ENCODE measurements around the gene MDM4. TPM values are rescaled to one million over a fixed set of nuclear protein-coding genes. Genes with fewer than 3 reads are reported as not detected.

The MDM4 gene
- total RNA-seq, 1 experiment from 2014 or later = 174 TPM

- Mint-ChIP-seq H3K4me3 (ENCODE audit: unreplicated experiment) (no peak overlapping the region), H3K27ac (ENCODE audit: low read depth, unreplicated experiment) (no peak overlapping the region), H3K9me3 (ENCODE audit: unreplicated experiment) (no peaks in the 10 kb centered on the region), H3K4me1 (ENCODE audit: insufficient read depth, unreplicated experiment) (no peaks in the 10 kb centered on the region), H3K36me3 (ENCODE audit: insufficient read depth, unreplicated experiment) (no peaks in the 10 kb centered on the region), H3K27me3 (ENCODE audit: insufficient read depth, unreplicated experiment) (no peaks in the 10 kb centered on the region)
- DNase-seq (ENCODE audit: unreplicated experiment) = peak; percentile 49
- intact Hi-C loops (cut with micrococcal nuclease) = no loop called here
- BruUV-seq (replicated peaks) = no TSS peak
- CTCF ChIA-PET = interaction anchor here (0.6 to 43.9 kb wide), 4 partner anchors 10 to 1242 kb away, joined by 3 to 1156 read pairs (median 8); no protein-coding TSS in a partner anchor
- no peak for TF ChIP-seq CTCF (IDR thresholded peaks at IDR 0.05; ENCODE audit: unreplicated experiment)
- POLR2A ChIA-PET = no interaction called here
Measured at GRCh38 chr1:204583909-204584632, 67.9 kb downstream of the MDM4 start.

DNA sequence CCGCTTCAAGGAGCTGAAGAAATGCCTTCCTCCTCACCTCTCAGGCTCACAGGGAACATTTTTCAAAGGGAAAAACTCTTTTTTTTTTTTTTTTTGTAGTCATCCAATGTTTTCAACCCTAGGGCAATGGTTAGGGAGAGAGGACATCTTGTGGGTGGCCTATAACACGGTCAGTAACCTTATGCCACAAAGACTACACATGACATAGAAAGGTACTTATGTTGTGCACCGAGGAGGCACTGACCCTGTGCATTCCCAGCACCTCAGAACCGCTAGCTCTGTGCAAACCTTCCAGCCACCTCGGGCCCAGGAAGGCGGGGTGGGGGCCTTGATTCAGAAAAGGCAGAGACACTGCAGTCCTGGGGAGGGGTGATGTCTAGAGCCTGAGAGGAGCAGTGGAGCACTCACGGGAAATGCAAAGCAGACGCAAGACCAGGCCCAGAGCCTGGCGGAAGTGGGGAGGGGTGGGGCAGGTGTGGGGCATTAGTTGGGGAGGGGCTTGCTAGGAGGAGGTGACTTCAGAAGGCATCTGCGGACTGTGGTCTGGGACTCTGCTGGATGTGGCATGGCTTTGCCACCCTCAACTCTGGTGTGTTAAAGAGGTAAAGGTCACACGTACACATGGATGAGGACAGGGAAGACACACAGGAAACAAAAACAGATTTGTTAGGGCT lies 68.6 kb downstream of the MDM4 start:
- no peaks in the 10 kb centered on the region for H3K36me3 Mint-ChIP-seq (ENCODE audit: insufficient read depth, unreplicated experiment)
- H3K27me3 Mint-ChIP-seq (ENCODE audit: insufficient read depth, unreplicated experiment) = no peaks in the 10 kb centered on the region
- H3K4me3 Mint-ChIP-seq (ENCODE audit: unreplicated experiment) = no peak overlapping the region
- no peak for DNase-seq (ENCODE audit: unreplicated experiment)
- H3K27ac Mint-ChIP-seq (ENCODE audit: low read depth, unreplicated experiment) = no peak overlapping the region
- intact Hi-C loops (cut with micrococcal nuclease) = no loop called here
- H3K4me1 Mint-ChIP-seq (ENCODE audit: insufficient read depth, unreplicated experiment) = no peaks in the 10 kb centered on the region
- POLR2A ChIA-PET = no interaction called here
- BruUV-seq (replicated peaks) = no TSS peak
- no peaks in the 10 kb centered on the region for H3K9me3 Mint-ChIP-seq (ENCODE audit: unreplicated experiment)
- no peak for TF ChIP-seq CTCF (IDR thresholded peaks at IDR 0.05; ENCODE audit: unreplicated experiment)
- CTCF ChIA-PET = interaction anchor here (0.6 to 43.9 kb wide), 4 partner anchors 12 to 1243 kb away, joined by 3 to 1156 read pairs (median 8); no protein-coding TSS in a partner anchor

DNA sequence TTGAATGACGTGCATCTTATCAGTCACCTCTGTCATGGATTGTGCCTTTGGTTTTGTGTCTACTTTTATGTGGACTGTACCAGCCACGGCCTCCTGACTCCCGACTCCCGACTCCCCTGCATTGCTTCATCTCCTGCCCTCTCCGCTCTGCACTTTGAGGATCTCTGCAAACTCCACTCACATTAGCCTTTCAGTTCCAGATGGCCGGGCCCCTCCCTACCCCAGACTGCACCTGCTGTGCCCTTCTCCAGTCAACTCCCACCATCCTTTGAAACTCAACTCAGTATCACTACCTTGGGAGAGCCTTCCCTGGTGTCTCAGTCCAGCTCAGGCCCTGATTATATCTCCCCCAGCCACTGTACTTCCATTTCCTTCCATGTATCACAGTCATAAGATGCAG lies 71.4 kb downstream of the MDM4 start:
- no peaks in the 10 kb centered on the region for H3K9me3 Mint-ChIP-seq (ENCODE audit: unreplicated experiment)
- intact Hi-C loops (cut with micrococcal nuclease) = no loop called here
- no peak overlapping the region for H3K4me3 Mint-ChIP-seq (ENCODE audit: unreplicated experiment)
- no peak for DNase-seq (ENCODE audit: unreplicated experiment)
- no peak for TF ChIP-seq CTCF (IDR thresholded peaks at IDR 0.05; ENCODE audit: unreplicated experiment)
- peaks cover 11% of the 10 kb centered on the region for H3K4me1 Mint-ChIP-seq (ENCODE audit: insufficient read depth, unreplicated experiment)
- H3K36me3 Mint-ChIP-seq (ENCODE audit: insufficient read depth, unreplicated experiment) = no peaks in the 10 kb centered on the region
- H3K27me3 Mint-ChIP-seq (ENCODE audit: insufficient read depth, unreplicated experiment) = no peaks in the 10 kb centered on the region
- ChIA-PET CTCF (interaction anchor here (0.7 to 2.7 kb wide), 4 partner anchors 73 to 1319 kb away, joined by 3 to 19 read pairs (median 3); no protein-coding TSS in a partner anchor), POLR2A (no interaction called here)
- H3K27ac Mint-ChIP-seq (ENCODE audit: low read depth, unreplicated experiment) = no peak overlapping the region
- no TSS peak for BruUV-seq (replicated peaks)

DNA sequence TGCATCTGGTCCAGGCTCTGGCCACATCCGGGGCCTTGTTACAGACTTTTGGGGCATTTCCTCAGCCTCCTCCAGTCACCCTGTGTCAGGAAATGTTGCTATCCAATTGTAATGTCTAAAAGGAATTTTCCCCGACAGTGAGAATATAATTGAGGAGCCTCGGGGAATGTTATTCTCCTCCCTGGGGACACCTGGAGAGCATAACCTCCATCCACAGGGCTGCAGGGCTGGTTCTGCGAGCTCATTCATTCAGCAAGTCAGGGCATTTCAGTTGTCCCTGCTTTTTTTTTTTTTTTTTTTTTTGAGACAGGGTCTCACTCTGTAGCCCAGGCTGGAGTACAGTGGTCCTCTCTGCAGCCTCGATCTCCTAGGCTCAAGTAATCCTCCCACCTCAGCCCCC lies 72.6 kb downstream of the MDM4 start:
- DNase-seq (ENCODE audit: unreplicated experiment) = no peak
- Mint-ChIP-seq H3K4me1 (ENCODE audit: insufficient read depth, unreplicated experiment) (peaks cover 11% of the 10 kb centered on the region), H3K27me3 (ENCODE audit: insufficient read depth, unreplicated experiment) (no peaks in the 10 kb centered on the region), H3K4me3 (ENCODE audit: unreplicated experiment) (no peak overlapping the region), H3K27ac (ENCODE audit: low read depth, unreplicated experiment) (no peak overlapping the region), H3K36me3 (ENCODE audit: insufficient read depth, unreplicated experiment) (no peaks in the 10 kb centered on the region), H3K9me3 (ENCODE audit: unreplicated experiment) (no peaks in the 10 kb centered on the region)
- no peak for TF ChIP-seq CTCF (IDR thresholded peaks at IDR 0.05; ENCODE audit: unreplicated experiment)
- no TSS peak for BruUV-seq (replicated peaks)
- CTCF ChIA-PET = interaction anchor here (0.6 to 2.7 kb wide), 3 partner anchors 51 to 247 kb away, joined by 3 to 19 read pairs (median 4); no protein-coding TSS in a partner anchor
- intact Hi-C loops (cut with micrococcal nuclease) = no loop called here
- POLR2A ChIA-PET = no interaction called here
